ENCODE measurements around the gene XYLB. TPM values are rescaled to one million over a fixed set of nuclear protein-coding genes. Genes with fewer than 3 reads are reported as not detected.

The XYLB gene
- total RNA-seq, 1 donor from 2014 or later: 6.9 TPM

- no peak overlapping the region for H3K27ac ChIP-seq
- DNase-seq (ENCODE audit: low spot score): no peak
- no peak overlapping the region for H3K9ac ChIP-seq
- H3K4me1 ChIP-seq: no peaks in the 10 kb centered on the region
- no peaks in the 10 kb centered on the region for H3K36me3 ChIP-seq
- no peaks in the 10 kb centered on the region for H3K9me3 ChIP-seq (ENCODE audit: low read depth)
- H2AFZ ChIP-seq (replicated peaks): no peak overlapping the region
- H3K4me3 ChIP-seq: no peak overlapping the region
- H4K20me1 ChIP-seq (ENCODE audit: low read depth): no peaks in the 10 kb centered on the region
- TF ChIP-seq EZH2phosphoT487 (IDR thresholded peaks at IDR 0.05) (no peak), EZH2 (IDR thresholded peaks at IDR 0.05) (no peak), CTCF (IDR thresholded peaks at IDR 0.05) (no peak)
- peaks cover 22% of the 10 kb centered on the region for H3K36me3 Mint-ChIP-seq
- H3K4me2 ChIP-seq: no peak overlapping the region
- peaks cover 4% of the 10 kb centered on the region for H3K27me3 Mint-ChIP-seq (ENCODE audit: insufficient read depth, low read depth)
- H3K79me2 ChIP-seq (ENCODE audit: low read depth): no peaks in the 10 kb centered on the region
- no peaks in the 10 kb centered on the region for H3K9me3 Mint-ChIP-seq
- no peaks in the 10 kb centered on the region for H3F3A ChIP-seq (ENCODE audit: low read depth)
- H3K27ac Mint-ChIP-seq: no peak overlapping the region
- no peaks in the 10 kb centered on the region for H3K27me3 ChIP-seq
- H3K4me1 Mint-ChIP-seq: no peaks in the 10 kb centered on the region
- no peak overlapping the region for H3K4me3 Mint-ChIP-seq
Measured at GRCh38 chr3:38359038-38359437, 12.5 kb downstream of the XYLB start.

GRCh38 chr3:38360345-38360744, 13.8 kb downstream of the XYLB start:
- Mint-ChIP-seq H3K4me1 (no peaks in the 10 kb centered on the region), H3K4me3 (no peak overlapping the region), H3K36me3 (peaks cover 27% of the 10 kb centered on the region), H3K27ac (no peak overlapping the region), H3K9me3 (no peaks in the 10 kb centered on the region), H3K27me3 (ENCODE audit: insufficient read depth, low read depth) (peaks cover 4% of the 10 kb centered on the region)
- H3K4me1 ChIP-seq: no peaks in the 10 kb centered on the region
- H4K20me1 ChIP-seq (ENCODE audit: low read depth): no peaks in the 10 kb centered on the region
- TF ChIP-seq EZH2phosphoT487 (IDR thresholded peaks at IDR 0.05) (no peak), CTCF (IDR thresholded peaks at IDR 0.05) (no peak), EZH2 (IDR thresholded peaks at IDR 0.05) (no peak)
- H3K9ac ChIP-seq: no peak overlapping the region
- no peak overlapping the region for H3K27ac ChIP-seq
- H3K4me3 ChIP-seq: no peak overlapping the region
- H3K36me3 ChIP-seq: no peaks in the 10 kb centered on the region
- no peak overlapping the region for H2AFZ ChIP-seq (replicated peaks)
- no peaks in the 10 kb centered on the region for H3K9me3 ChIP-seq (ENCODE audit: low read depth)
- no peaks in the 10 kb centered on the region for H3K79me2 ChIP-seq (ENCODE audit: low read depth)
- H3F3A ChIP-seq (ENCODE audit: low read depth): no peaks in the 10 kb centered on the region
- no peak for DNase-seq (ENCODE audit: low spot score)
- no peaks in the 10 kb centered on the region for H3K27me3 ChIP-seq
- no peak overlapping the region for H3K4me2 ChIP-seq

GRCh38 chr3:38361496-38361895, 14.9 kb downstream of the XYLB start:
- Histone ChIP-seq H3K27ac (no peak overlapping the region), H4K20me1 (ENCODE audit: low read depth) (no peaks in the 10 kb centered on the region), H3K79me2 (ENCODE audit: low read depth) (no peaks in the 10 kb centered on the region), H3K36me3 (no peaks in the 10 kb centered on the region), H3F3A (ENCODE audit: low read depth) (no peaks in the 10 kb centered on the region), H3K9ac (no peak overlapping the region), H3K4me3 (no peak overlapping the region), H2AFZ (replicated peaks) (no peak overlapping the region), H3K4me2 (no peak overlapping the region), H3K4me1 (no peaks in the 10 kb centered on the region), H3K9me3 (ENCODE audit: low read depth) (no peaks in the 10 kb centered on the region), H3K27me3 (no peaks in the 10 kb centered on the region)
- TF ChIP-seq CTCF (IDR thresholded peaks at IDR 0.05): no peak
- no peaks in the 10 kb centered on the region for H3K4me1 Mint-ChIP-seq
- H3K9me3 Mint-ChIP-seq: no peaks in the 10 kb centered on the region
- peaks cover 4% of the 10 kb centered on the region for H3K27me3 Mint-ChIP-seq (ENCODE audit: insufficient read depth, low read depth)
- H3K4me3 Mint-ChIP-seq: no peak overlapping the region
- H3K36me3 Mint-ChIP-seq: peaks cover 27% of the 10 kb centered on the region
- no peak overlapping the region for H3K27ac Mint-ChIP-seq
- DNase-seq (ENCODE audit: low spot score): no peak

GRCh38 chr3:38362825-38363224, 16.2 kb downstream of the XYLB start:
- no peak overlapping the region for H2AFZ ChIP-seq (replicated peaks)

More at GRCh38 chr3:38362825-38363224, 16.2 kb downstream of the XYLB start:
- no peak overlapping the region for H3K4me3 Mint-ChIP-seq
- no peaks in the 10 kb centered on the region for H3F3A ChIP-seq (ENCODE audit: low read depth)
- no peaks in the 10 kb centered on the region for H3K9me3 Mint-ChIP-seq
- H3K4me1 Mint-ChIP-seq: no peaks in the 10 kb centered on the region
- no peaks in the 10 kb centered on the region for H4K20me1 ChIP-seq (ENCODE audit: low read depth)
- H3K4me3 ChIP-seq: no peak overlapping the region
- no peak overlapping the region for H3K27ac ChIP-seq
- H3K4me1 ChIP-seq: no peaks in the 10 kb centered on the region
- H3K9ac ChIP-seq: no peak overlapping the region
- H3K36me3 Mint-ChIP-seq: peaks cover 22% of the 10 kb centered on the region
- H3K79me2 ChIP-seq (ENCODE audit: low read depth): no peaks in the 10 kb centered on the region
- H3K4me2 ChIP-seq: no peak overlapping the region
- no peak overlapping the region for H3K27ac Mint-ChIP-seq
- H3K9me3 ChIP-seq (ENCODE audit: low read depth): no peaks in the 10 kb centered on the region
- no peaks in the 10 kb centered on the region for H3K27me3 Mint-ChIP-seq (ENCODE audit: insufficient read depth, low read depth)
- H3K36me3 ChIP-seq: no peaks in the 10 kb centered on the region
- no peaks in the 10 kb centered on the region for H3K27me3 ChIP-seq
- DNase-seq (ENCODE audit: low spot score): no peak
- no peak for TF ChIP-seq EZH2phosphoT487 (IDR thresholded peaks at IDR 0.05)
- TF ChIP-seq CTCF (IDR thresholded peaks at IDR 0.05): no peak
- no peak for TF ChIP-seq EZH2 (IDR thresholded peaks at IDR 0.05)

Data from neural progenitor cell (in vitro differentiated cells).